Measurements from ENCODE around the gene MORN1.

The MORN1 gene

DNA sequence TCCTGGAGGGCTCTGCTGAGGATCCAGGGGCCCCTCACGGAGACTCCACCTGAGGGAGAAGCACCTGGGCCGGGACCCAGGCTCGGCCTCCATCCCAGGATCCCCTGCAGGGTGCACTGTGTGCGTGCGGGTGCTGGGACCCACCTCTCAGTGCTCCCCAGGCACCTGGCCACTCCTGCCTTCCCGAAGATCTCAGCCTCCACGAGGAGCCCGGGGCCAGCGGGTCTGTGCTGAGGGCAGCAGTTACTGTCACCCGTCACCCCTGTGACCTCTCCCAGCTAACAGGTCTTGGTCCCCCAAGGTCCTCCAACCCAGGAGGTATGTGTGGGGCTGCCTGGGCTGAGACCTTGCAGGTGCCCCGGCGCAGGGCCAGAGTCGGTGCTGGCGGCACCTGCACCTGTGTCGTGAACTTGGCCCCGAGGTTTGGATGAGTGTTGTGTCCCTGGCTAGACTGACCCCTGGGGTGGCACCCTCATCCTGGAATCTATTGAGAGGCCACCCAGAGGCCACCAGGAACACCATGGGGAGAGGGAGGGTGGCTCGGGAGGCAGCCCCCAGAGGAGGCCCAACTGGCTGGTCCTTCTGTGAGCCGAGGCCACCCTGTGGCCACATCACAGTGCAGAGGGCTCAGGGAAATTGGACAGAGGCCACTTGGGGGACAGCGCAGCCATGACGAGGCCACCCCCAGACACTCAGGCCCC lies 17.7 kb downstream of the MORN1 start:
- no peak for DNase-seq (ENCODE audit: low read depth)

DNA sequence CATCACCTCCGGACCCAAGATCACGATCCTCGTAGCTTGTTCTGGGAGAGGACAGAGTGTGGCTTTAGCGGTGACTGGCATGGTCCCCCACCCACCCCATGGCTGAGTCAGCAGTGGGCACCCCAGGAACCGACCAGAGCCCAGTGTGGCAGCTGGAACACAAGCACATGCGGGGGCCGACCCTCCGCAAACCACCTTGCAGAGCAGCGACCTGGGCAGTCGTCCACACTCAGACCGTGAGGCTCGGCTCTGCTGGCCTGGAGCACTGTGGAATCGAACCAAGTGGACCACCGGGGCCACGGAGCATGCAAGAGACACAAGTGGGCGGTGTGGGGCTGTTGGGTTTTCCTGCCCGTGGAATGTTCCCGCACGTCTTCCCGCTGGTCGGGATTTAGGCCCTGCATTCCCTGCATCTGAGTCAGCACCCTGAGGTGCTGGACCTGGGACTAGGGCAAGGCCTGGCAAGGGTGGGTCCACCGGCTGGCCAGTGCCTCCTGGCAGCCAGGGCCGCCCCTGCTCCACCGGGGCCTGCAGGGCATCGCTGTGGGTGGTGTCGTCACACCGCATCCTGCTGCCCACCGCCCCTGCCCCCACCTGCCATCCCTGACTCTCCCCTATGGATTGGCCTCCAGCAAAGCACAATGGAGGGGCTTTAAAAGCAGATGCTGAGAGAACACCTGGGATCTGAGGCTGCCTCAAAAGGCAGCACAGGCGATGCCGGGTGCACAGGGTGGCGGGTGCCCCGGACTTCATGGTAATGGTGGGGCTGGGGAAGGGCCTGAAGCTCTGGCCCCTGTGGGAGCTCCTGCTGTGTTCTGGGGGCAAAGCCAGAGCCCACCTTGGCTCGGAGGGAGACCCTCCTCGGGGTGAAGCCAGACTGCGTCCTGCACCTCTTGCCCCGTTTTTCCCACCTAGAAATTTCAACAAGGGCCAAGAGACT lies 18.5 kb downstream of the MORN1 start:
- DNase-seq (ENCODE audit: low read depth): peak; percentile 49

DNA sequence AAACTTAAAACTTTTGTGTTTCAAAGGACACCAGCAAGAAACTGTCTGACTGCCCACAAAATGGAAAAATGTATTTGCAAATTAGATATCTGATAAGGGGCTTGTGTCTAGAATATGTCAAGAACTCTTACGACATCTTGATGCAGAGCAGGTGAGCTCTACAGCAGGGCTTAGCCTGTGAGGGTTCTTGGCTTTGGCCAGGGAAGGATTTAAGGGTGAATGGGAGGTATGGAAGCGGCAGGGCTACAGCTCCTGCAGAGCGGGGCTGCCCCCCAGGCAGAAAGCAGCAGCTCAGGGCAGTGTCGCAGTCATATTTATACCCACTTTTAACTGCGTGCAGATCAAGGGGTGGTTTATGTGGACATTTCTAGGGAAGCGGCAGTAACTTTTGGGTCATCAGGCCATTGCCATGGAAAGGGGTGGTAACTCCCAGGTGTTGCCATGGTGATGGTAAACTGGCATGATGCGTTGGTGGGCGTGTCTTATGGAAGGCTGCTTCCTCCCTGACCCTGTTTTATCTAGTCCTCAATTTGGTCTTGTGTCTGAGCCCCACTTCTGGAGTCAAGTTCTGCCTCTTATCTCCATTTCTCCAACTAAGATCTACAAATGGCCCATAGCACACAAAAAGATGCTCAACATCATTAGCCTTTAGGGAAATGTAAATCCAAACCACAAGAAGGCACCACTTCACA lies 23.2 kb downstream of the MORN1 start:
- no peak for DNase-seq (ENCODE audit: low read depth)

DNA sequence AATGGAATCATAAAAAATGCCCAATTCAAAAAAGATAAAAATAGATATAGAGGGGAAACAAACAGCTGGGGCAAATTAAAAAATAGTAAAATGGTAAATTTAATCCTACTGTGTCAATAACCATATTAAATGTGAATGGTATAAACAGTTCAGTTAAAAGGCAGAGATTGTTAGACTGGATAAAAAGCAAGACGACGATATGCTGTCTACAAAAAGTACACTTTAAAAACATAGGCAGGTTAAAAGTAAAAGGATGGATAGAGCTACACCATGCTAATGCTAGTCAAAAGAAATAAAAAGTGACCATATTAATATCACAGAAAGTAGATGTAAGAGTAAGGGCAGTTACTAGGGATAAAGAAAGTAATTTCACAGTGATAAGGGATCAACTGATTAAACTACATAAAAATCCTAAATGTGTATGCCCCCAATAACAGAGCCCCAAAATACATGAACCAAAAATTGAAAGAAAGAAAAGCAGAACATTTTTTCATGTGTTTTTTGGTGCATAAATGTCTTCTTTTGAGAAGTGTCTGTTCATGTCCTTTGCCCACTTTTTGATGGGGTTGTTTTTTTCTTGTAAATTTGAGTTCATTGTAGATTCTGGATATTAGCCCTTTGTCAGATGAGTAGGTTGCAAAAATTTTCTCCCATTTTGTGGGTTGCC lies 27.4 kb downstream of the MORN1 start:
- no peak for DNase-seq (ENCODE audit: low read depth)

DNA sequence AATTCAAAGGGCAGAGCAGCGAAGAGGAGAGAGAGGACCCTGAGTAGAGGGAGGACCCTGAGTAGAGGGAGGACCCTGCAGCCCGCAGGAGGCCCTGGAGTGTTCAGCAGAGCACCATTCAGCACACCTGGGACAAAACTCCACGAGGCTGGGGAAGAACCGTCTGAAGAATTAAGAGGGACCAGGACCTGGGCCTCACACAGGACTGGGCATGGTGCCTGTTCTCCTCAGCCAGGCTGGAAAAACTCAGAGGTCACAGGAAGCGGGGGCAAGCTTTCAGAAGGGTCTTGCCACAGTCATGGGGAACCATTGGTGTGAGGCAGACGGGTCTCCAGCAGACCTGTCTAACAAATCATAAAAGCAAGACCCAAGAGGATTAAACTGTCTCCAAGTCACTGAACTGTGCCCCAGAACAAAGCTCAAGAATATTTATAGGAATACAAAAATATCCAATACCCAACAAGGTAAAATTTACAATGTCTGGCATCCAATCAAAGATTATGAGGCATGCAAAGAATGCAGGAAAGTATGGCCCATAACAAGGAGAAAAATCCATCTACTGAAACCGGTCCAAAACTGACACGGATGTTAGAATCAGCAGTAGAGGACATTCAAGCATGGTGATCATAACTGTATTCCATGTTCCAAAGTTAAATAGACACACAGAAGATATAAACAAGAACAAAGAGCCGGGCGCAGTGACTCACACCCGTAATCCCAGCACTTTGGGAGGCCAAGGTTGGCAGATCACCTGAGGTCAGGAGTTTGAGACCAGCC lies 30.6 kb downstream of the MORN1 start:
- no peak for DNase-seq (ENCODE audit: low read depth)

DNA sequence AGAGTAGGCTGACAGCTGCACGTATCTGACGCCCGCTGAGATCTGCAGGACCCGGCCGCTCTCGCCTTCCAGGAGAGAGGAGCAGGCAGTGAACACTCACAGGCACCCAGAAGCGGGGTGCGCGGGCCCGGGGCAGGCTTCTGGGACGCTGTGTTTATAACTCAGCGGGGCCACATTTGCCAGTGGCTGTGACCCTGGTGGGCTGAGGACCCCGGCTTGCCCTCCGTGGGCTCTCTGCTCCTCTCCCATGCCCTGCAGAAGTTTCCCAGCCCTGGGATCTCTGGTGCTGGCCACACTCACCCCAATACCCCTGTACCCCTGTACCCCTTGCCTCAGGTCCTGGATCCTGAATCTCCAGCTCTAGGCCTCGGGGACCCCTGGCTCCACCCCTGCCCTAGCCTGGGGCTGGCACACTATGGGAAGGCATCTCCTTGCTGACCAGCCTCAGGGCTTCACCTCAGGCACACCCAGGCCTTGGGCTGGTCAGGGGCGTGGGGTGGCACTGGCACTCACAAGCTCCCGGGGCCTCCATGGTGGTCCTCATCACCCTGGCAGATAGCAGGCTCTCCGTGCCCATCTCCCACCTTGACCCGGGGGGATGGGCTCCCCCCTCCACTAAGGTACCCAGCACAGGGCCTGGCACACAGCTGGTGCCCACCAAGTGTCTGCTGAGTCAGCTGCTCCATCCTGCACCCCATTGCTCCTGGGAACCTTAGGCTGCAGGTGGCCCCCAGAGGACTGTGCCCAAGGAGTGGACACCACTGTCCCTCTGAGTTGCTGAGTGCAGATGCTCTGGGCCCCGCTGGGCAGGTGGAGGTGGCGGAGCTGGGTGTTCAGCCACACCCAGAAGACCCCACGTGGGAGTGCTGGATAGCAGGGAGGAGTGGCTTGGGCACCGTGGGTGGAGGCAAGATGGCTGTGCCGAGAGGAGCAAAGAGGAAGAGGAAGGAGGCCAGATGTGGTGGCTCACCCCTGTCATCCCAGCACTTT lies 32.4 kb downstream of the MORN1 start:
- DNase-seq (ENCODE audit: low read depth): no peak

DNA sequence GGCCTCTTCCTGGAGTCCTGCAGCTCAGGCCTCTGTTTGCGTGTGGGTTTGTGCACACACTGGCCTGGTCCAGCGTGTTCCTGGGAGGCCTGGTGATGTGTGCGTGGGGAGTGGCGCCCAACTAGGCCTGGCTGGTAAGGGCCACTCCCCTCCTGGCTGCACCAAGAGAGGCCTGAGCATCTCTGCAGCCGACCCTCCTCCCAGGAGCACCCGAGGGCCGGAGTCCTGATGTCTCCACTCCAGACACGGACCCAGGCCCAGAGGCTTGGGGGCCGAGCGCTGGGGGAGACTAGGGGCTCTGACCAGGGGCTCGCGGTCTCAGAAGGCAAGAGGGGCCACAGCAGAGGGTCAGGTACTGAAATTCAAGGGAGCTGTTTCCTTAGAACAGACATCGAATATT lies 33.3 kb downstream of the MORN1 start:
- DNase-seq (ENCODE audit: low read depth): no peak

DNA sequence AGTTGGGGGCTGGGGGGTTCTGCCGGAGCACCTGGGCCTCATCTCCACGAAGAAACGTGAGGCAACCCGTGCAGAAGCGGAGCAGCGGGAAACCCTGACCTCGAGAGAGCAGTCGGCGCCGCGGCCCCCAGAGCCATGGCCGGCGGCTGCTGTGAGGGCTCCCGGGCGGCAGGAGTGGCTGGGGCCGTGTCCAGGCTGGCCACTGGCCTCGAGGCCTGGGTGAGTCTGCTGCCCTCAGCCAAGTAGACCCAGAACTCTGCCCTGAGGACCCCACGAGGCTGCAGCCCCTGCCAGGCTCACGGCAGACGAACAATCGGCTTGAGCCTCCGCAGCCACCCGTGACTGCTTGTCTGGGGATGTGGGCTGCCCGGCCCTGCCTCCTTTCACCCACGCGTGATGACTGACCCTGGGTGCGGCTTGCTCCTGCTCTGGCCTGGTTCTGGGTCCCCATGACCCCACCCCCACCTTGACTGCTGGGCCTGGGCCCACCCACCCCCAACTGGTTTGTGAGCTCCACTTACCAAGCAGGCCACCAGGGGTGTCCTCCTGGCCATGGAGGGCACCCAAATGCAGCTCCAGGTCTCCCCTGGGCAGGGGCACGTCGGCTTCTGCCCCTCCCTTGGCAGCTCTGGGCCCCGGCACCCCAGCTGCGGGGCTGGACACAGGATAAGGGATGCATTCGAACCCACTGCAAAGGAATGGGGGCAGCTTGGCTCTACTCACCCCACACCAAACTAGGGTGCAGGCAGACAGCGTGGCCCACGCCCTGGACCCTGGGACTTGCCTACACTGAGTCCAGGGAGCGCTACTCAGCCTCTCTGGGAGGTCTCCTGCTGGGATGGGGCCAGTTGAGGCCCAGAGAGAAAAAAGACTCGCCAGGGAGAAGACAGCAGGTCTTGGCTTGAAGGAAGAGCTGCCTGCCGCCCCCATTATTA lies 34.2 kb downstream of the MORN1 start:
- DNase-seq (ENCODE audit: low read depth): no peak

DNA sequence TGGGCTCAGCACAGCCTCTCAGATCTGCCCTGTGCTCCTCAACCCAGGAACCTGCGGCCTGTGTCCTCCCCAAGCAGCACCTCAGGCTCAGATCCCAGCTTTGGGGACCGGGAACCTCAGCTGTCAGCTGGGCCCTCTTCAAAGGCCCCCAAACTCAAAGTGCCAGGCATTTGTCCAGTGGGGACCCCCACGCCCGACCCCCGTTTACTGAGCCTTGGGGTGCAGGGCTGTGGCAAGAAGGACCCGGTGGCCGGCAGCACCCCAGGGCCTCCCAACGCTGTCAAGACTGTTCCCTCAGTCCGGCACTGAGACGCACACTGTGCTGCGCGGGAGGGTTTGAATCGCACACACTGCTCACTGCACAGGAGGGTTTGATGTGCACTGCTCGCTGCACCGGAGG lies 35.0 kb downstream of the MORN1 start:
- no peak for DNase-seq (ENCODE audit: low read depth)

DNA sequence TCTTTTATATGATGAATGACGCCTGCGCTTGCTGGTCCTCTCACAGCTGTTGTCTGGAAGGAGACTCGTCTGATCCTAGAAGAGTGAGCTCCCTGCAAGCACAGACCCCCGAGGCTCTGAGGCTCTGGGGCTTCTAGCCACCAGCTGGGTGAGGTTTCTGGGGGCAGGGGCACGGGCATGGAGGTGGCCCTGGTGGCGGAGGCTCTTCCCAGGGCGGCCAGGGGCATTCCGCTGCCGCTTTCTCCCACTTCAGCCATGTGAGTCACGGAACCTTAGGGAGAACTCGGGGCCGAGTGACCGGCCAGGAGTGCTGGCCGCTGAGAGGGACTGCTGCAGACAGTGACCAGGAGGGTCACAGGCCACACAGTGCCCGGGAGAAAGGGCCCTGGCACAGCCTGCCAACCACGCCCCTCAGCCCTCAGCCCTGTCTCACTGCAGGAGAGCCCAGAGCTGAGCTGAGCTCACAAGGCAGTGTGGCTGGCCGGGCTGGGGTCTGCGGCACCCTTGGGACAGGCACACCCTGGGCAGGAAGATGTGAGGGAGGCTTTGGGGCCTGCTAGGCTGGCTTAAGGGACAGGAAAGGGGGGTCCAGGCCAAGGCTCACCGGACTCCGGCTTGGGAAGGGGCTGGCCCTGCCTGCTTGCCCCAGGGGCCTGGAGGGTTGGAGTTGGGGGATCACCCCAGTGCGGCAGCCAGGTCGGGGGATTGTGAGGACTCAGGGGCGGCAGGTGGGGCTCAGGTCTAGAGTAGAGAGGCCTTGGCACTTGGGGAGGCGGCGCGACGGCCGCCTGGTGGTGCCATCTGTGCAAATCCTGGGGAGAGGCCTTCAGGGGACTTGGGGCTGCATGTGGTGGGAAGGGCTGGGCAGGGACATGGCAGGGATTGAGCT lies 35.7 kb downstream of the MORN1 start:
- DNase-seq (ENCODE audit: low read depth): no peak

DNA sequence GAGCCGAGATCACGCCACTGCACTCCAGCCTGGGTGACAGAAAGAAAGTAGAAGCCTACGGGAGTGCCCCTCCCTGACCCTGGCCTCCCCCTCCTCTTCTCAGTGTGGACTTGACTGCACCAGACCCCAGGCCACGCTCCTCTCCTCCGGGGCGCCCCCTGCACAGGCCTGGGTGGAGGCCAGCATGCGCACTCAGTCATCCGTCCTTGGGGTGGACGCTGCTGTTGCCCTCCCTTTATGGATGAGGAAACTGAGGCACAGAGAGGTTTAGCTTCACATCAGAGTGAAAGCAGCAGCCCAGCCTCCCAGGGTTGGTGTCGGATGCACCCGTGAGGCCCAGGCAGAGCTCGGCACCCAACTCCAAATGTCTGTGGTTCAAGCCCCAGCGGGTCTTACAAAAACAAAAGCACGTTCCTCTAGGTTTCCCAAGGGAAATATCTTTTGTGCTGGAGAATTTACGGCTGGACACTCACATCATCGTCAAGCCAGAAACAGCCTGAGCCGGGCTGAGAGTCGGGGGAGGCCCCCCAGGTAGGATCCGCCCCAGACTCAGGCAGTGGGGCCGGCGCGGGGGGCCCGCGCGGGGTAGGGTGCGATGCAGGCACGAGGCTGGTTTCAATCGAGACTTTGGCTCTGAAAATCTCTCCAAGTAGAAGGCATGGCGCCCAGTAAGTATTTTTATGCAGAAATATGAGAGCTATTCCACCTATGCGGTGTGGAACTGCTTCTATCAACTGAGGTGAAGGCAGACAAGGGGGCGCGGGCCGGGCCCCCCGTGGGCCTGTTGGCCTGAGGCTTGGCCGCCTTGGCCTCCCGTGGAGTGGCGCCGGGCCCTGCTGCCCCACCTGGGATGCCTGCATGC lies 36.6 kb downstream of the MORN1 start:
- no peak for DNase-seq (ENCODE audit: low read depth)

DNA sequence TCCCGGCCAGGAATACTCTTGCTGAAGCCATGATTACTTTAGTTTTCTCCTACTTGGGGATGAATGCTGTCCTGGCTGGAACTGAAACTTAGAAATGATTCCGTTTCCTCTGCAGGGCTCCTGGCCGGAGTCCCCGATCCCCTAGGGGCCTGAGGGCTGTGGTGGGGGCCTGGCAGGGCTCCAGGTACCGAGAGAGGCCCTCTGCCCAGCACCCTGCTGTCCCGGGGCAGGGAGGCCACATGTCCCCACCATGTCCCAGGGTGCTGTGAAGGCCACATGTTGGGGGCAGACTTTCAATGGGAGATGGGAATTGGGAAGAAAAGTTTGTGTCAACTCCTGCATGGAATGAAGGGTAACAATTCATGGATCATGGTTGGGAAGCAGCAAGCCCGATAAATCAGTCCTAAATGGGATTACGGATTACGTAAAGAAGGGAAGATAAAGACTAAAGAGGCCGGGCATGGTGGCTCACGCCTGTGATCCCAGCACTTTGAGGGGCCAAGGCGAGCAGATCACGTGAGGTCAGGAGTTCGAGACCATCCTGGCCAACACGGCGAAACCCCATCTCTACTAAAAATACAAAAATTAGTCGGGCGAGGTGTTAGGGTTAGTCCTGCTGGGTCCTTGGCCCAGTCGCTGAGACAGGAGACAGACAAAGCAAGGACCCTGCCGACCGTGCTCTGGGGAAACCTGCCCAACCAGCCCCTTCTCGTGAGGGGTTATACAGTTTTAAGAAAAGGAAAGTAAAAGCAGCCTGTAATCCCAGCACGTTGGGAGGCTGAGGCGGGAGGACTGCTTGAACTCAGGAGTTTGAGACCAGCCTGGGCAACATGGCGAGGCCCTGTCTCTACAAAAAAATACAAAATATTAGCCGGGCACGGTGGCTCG lies 37.6 kb downstream of the MORN1 start:
- DNase-seq (ENCODE audit: low read depth): no peak

DNA sequence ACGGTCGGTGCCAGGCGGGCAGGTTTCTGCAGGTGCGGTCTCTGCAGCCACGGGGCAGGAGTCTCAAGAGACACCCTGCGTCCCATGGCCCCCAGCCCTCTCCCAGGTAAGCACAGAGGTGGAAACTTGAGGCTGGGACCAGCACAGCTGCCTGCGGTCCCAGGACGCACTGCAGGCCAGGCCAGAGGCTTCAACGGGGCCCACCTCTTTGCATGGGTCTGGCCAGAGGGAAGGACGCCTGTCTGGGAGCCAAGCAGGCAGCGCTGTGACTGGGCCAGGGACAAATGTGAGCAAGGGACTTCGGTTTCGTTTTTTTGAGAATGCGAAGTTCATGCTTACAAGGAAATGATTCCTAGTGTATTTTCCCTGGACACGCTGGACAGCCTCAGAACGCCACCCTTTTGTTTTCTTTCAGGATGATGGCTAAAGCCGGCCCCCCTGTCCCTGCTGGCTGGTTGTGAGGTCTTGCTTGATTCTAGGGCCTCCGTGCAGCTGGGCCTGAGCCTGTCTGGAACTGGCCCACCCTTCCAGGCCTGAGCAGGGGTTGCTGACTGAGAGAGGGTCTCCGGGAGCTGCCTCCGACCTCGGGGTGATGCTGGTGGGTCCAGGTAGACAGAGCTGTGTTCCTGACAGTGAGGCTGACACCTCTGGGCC lies 38.3 kb downstream of the MORN1 start:
- no peak for DNase-seq (ENCODE audit: low read depth)

DNA sequence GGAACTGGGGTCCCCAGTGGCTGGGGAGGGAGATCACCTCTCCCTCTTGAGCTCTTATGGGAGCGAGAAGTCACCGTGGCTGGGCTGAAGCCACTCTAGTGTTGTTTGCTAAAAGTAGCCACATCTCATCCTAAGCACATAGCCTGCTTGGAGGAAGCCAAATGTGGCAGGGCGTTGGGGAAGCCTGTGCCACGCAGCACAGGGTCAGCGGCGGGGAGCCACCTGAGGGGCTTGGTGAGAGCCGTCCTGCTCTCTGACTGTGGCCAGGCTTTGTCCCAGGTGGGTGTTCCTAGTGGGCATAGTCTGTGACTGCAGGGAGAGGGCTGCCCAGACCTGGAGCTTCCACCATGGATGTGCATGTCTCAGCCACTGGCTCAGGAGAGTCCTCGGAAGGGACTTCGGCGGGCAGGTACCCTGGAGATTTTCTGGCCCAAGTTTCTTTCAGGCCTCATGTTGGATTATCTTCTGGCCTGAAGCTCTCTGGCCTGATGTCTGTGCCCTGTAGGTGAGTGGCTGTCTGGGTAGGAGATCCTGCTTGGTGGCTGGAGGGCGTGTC lies 38.9 kb downstream of the MORN1 start:
- DNase-seq (ENCODE audit: low read depth): no peak

DNA sequence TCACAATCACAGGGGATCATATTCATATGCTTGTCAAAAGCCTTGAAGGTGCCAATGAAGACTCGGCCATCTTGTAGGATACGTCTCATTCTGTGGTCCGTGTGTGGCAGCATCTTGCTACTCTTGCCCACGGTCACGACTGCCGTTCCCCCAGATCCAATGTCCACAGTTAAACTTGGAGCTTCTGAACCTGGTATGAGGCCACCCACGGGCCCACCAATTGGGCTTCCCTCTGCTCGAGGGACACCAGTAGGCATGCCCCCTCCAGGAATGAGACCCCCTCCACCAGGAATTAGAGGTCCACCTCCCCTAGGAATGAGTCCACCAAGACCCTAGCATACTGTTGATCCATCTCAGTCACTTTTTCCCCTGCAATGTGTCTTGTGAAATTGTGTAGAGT lies 39.6 kb downstream of the MORN1 start:
- DNase-seq (ENCODE audit: low read depth): no peak

Measured in ELR (cell line).